ENCODE data around the gene CAPN15. TPM values are rescaled to one million over a fixed set of nuclear protein-coding genes. Genes with fewer than 3 reads are reported as not detected.
"Not testable (repeated sequence)": the region's sequence is repeated elsewhere in the genome, so short reads cannot be mapped to it uniquely, and the experiment has no call there.

Gene CAPN15
- total RNA-seq: 10 to 100 TPM; 27.3 to 84.5 (median 66.1) TPM

DNA sequence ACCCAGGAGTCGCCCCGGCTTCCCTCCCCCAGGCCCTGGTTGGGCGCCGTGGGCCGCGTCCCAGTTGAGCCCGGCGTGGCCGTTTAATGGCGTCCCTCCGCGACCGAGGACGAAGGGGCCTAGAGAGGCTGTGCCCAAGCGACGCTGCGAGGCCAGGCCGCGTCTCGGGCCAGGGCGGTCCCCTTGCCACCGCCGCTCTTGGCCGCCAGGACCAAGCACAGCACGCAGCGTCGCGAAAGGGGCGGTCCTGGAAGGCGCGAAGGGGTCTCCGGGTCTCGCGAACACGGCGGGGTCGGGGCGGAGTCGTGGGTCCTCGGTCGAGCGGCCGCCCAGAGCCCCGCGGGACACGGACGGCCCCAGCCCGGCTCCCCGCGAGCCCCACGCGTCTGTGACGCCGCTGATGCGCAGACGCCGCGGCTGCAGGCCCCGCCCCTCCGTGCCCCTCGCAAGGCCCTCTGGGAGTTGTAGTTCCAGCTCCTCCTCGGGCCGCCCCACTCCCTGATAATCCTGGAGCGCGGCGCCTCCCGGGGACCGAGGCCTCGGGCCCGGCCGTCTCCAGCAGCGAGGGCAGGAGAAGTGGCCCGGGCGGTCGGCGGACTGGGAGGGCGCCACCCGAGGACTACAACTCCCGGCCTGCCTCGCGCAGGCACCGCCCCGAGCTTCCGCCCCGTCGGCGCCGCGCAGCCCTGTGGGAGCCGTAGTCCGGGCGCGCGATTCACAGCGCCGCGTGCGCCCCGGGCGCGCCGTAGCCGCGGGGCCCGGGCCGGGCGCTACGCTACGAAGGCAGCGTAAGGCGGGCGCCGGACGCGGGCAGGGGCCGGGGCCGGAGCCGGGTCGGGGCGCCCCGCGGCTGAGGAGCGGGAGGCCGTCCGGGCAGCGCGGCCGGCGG lies at the start of gene CAPN15:
CAPN15 (plus strand) TSS at position 698 of the 889 bp plus-strand sequence. CDS start 19,127 bp downstream, outside the sequence.
- WGBS, 2 donors: 0 to 1% methylated on average over 38 to 42 of the region's 129 CpGs
- TF ChIP-seq POLR2A (IDR thresholded peaks at IDR 0.05) (peak in 2 of 4 donors; percentile 71 to 92), POLR2AphosphoS5 (IDR thresholded peaks at IDR 0.05) (peak; percentile 41 to 61), EP300 (IDR thresholded peaks at IDR 0.05) (no peak)
- TF ChIP-seq, protein P1, sequence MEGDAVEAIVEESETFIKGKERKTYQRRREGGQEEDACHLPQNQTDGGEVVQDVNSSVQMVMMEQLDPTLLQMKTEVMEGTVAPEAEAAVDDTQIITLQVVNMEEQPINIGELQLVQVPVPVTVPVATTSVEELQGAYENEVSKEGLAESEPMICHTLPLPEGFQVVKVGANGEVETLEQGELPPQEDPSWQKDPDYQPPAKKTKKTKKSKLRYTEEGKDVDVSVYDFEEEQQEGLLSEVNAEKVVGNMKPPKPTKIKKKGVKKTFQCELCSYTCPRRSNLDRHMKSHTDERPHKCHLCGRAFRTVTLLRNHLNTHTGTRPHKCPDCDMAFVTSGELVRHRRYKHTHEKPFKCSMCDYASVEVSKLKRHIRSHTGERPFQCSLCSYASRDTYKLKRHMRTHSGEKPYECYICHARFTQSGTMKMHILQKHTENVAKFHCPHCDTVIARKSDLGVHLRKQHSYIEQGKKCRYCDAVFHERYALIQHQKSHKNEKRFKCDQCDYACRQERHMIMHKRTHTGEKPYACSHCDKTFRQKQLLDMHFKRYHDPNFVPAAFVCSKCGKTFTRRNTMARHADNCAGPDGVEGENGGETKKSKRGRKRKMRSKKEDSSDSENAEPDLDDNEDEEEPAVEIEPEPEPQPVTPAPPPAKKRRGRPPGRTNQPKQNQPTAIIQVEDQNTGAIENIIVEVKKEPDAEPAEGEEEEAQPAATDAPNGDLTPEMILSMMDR (IDR thresholded peaks at IDR 0.05): peak in 5 of 6 experiments; percentile 38 to 89 (median 76)
- ATAC-seq (ENCODE audit: low FRiP score in 2 of 2): peak; percentile 88 to 95

DNA sequence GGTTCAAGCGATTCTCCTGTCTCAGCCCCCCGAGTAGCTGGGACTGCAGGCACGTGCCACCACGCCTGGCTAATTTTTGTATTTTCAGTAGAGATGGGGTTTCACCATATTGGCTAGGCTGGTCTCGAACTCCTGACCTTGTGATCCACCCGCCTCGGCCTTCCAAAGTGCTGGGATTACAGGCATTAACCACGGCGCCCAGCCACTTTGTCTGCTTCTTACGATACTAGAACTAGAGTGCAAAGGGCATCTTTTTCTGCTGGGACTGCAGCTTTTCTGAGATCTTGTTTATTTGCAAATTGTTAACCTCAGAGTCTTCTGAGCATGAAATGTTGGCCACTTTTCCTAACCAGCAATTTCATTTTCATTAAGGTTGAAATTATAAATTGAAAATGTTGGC lies 49.2 kb upstream of the CAPN15 start:
- peaks cover 0 to 13% (median 10%) of the 10 kb centered on the region in 4 donors for H3K36me3 ChIP-seq
- not testable (repeated sequence) for ATAC-seq (ENCODE audit: low FRiP score in 2 of 2); H3K4me3 ChIP-seq; H3K4me1 ChIP-seq; H3K27me3 ChIP-seq; DNase-seq; H3K27ac ChIP-seq; H3K9me3 ChIP-seq
- WGBS, 2 donors: 86 to 93% methylated on average over 10 of the region's 10 CpGs

More for the DNA sequence above, at the start of gene CAPN15:
- H3K27me3 ChIP-seq: no peaks in the 10 kb centered on the region
- H3K27ac ChIP-seq: peak within 1 kb of the TSS; percentile 96 to 99 (median 98)
- peak within 1 kb of the TSS; percentile 65 to 91 (median 78) for H3K4me3 ChIP-seq
- peaks cover 0 to 2% (median 0%) of the 10 kb centered on the region in 4 donors for H3K36me3 ChIP-seq
- peak; percentile 84 to 98 for DNase-seq
- peaks cover 29 to 59% (median 39%) of the 10 kb centered on the region in 4 donors for H3K4me1 ChIP-seq
- no peaks in the 10 kb centered on the region for H3K9me3 ChIP-seq

DNA sequence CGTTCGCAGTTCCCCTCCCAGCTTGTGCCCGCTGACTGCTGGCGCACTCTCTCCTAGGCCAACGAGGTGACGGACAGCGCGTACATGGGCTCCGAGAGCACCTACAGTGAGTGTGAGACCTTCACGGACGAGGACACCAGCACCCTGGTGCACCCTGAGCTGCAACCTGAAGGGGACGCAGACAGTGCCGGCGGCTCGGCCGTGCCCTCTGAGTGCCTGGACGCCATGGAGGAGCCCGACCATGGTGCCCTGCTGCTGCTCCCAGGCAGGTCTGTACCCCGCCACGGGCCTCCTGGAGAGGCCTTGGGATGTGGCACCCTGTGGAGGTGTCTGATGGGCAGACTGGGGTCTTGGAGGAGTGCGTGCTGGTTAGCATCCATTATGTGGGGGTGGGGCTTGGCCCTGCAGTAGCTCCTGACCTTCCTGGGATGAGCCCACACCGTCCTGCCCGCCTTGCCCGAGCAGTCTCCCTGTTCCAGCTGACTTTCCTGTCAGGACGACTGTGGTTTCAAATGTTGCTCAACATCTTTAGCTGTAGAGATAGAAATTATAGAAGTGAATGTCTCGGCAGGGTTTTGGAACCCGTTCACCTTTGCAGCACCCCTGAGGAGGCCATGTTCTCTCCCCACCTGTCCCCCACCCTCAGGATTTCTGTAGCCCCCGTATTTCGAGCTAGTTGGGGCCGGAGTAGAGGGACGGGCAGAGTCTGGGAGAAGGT lies 44.9 kb upstream of the CAPN15 start:
- Histone ChIP-seq H3K36me3 (peaks cover 0 to 15% (median 11%) of the 10 kb centered on the region in 4 donors), H3K9me3 (no peaks in the 10 kb centered on the region), H3K27ac (no peak overlapping the region), H3K4me3 (no peak overlapping the region), H3K4me1 (peaks cover 0 to 2% (median 0%) of the 10 kb centered on the region in 4 donors), H3K27me3 (no peaks in the 10 kb centered on the region)
- TF ChIP-seq POLR2AphosphoS5 (IDR thresholded peaks at IDR 0.05) (no peak), EP300 (IDR thresholded peaks at IDR 0.05) (no peak), POLR2A (IDR thresholded peaks at IDR 0.05) (no peak)
- TF ChIP-seq, protein P1 (IDR thresholded peaks at IDR 0.05): no peak
- peak in 1 of 2 donors; percentile 35 for ATAC-seq (ENCODE audit: low FRiP score in 2 of 2)
- no peak for DNase-seq
- WGBS, 2 donors: 92 to 94% methylated on average over 25 to 31 of the region's 31 CpGs

DNA sequence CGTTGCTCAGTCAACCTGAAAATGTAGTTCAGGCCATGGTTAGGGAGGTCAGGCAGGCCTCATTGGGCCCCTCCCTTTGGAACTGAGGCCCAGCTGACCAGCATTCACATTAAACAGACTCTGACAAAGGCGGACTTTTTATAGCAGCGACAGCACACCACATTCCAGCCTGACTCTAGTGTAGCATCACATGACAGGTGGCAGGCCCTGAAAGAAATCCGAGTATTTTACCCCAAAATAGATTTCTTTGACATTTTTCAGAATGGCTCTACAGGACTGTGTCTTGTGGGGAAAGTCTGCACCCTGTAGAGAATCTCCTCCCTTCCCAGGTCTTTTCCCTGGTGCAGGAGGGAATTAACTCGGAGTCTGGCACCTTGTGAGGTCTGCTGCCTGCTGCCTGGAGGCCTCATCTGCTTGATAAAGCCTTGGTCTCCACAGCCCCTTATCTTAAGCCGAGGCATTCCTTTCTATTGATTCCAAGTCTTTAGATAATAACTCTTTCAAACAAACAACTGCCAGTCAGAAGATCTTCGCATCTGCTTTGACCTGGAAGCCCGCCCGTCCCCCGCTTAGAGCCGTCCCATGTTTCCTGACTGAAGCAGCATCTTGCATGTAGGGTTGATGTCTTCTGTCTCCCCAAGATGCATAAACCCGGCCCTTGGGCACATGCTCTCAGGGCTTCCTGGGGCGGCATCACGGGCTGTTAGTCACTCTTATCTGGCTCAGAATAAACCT lies 44.0 kb upstream of the CAPN15 start:
- Histone ChIP-seq H3K9me3 (no peaks in the 10 kb centered on the region), H3K36me3 (peaks cover 0 to 15% (median 12%) of the 10 kb centered on the region in 4 donors), H3K4me3 (no peak overlapping the region), H3K27me3 (no peaks in the 10 kb centered on the region), H3K27ac (no peak overlapping the region), H3K4me1 (no peaks in the 10 kb centered on the region)
- no peak for TF ChIP-seq POLR2AphosphoS5 (IDR thresholded peaks at IDR 0.05)
- TF ChIP-seq, protein P1 (IDR thresholded peaks at IDR 0.05): no peak
- TF ChIP-seq POLR2A (IDR thresholded peaks at IDR 0.05): no peak
- TF ChIP-seq EP300 (IDR thresholded peaks at IDR 0.05): no peak
- DNase-seq (no peak), ATAC-seq (ENCODE audit: low FRiP score in 2 of 2) (no peak)
- 76 to 81% methylated on average over 14 of the region's 14 CpGs for WGBS, 2 donors
